SK-N-SH (cell line): ENCODE data around the gene STOML1. TPM values are rescaled to one million over a fixed set of nuclear protein-coding genes. Genes with fewer than 3 reads are reported as not detected.
A peak's percentile ranks its signal among the peaks of the same experiment; 100 is the strongest.

Experiments used
- CTCF ChIA-PET: fragments of 300-600, 350-600 bp; formaldehyde crosslinking; extraction: SDS; loops from one replicate; lab custom pipeline; 2021; lab: Yijun Ruan, JAX
- POLR2A ChIA-PET: fragments of 350-600 bp; sonication (Branson Sonifier 250); formaldehyde crosslinking; extraction: SDS; loops from one replicate; lab custom pipeline; 2020; ENCODE audit warnings: antibody characterized with exemption, inconsistent platforms; lab: Yijun Ruan, JAX
- DNase-seq: peaks from one replicate; pipeline ENCODE4 v3.0.0; 2012
- H2AFZ ChIP-seq: fragments of 200-600 bp; sonication (generic); 2 replicates; pipeline ENCODE4 v1.8.1; 2016; ENCODE audit warnings: antibody characterized with exemption, mild to moderate bottlenecking, low read depth
- H3F3A ChIP-seq: fragments of 200-600 bp; sonication (generic); replicated peaks from 2 replicates; pipeline ENCODE3; 2016; ENCODE audit warnings: antibody characterized with exemption, mild to moderate bottlenecking; ENCODE audit not compliant: insufficient read depth
- H3K27ac ChIP-seq, 2 experiments: fragments of 200-500 bp in 1 of 2; fragments of 200-600 bp in 1 of 2; sonication (Bioruptor generic) in 1 of 2; sonication (generic), shearing (Covaris generic) in 1 of 2; 2 replicates each; pipeline versions ENCODE4 v1.5.1 to v1.6.1; 2014 to 2016; ENCODE audit warnings: low read depth in 2 of 2, inconsistent platforms in 1 of 2, low read length in 1 of 2, mild to moderate bottlenecking in 1 of 2, mixed read lengths in 1 of 2
- H3K27me3 ChIP-seq: fragments of 200-600 bp; sonication (generic), shearing (Covaris generic); 2 replicates; pipeline ENCODE4 v1.6.1; 2016; ENCODE audit warnings: mixed run types; ENCODE audit not compliant: insufficient read depth
- H3K36me3 ChIP-seq, 2 experiments: fragments of 200-500 bp in 1 of 2; fragments of 200-600 bp in 1 of 2; sonication (Bioruptor generic) in 1 of 2; sonication (generic) in 1 of 2; replicated peaks in 1 of 2; 2 replicates each; pipeline versions ENCODE3 to v1.5.1; 2014 to 2016; ENCODE audit warnings: low read length in 1 of 2, mild to moderate bottlenecking in 1 of 2; ENCODE audit not compliant: insufficient read depth in 2 of 2, control insufficient read depth in 1 of 2
- H3K4me1 ChIP-seq, 2 experiments: fragments of 200-500 bp in 1 of 2; fragments of 200-600 bp in 1 of 2; sonication (Bioruptor generic) in 1 of 2; sonication (generic), shearing (Covaris generic) in 1 of 2; 2 replicates each; pipeline versions ENCODE4 v1.5.1 to v1.6.1; 2014 to 2016; ENCODE audit warnings: low read depth in 1 of 2, low read length in 1 of 2, mixed run types in 1 of 2; ENCODE audit not compliant: insufficient read depth in 2 of 2, control insufficient read depth in 1 of 2
- H3K4me2 ChIP-seq: fragments of 200-600 bp; sonication (generic), shearing (Covaris generic); 2 replicates; pipeline ENCODE4 v1.6.1; 2017; ENCODE audit warnings: mixed run types
- H3K4me3 ChIP-seq, 2 experiments: fragments of 200-500 bp in 1 of 2; fragments of 200-600 bp in 1 of 2; sonication (Bioruptor generic) in 1 of 2; sonication (generic), shearing (Covaris generic) in 1 of 2; 2 replicates each; pipeline versions ENCODE4 v1.5.1 to v1.8.1; 2014 to 2016; ENCODE audit warnings: low read depth in 2 of 2, inconsistent platforms in 1 of 2, low read length in 1 of 2, mild to moderate bottlenecking in 1 of 2, mixed read lengths in 1 of 2, moderate library complexity in 1 of 2
- H3K79me2 ChIP-seq: fragments of 200-600 bp; sonication (generic); 2 replicates; pipeline ENCODE4 v1.8.1; 2017; ENCODE audit warnings: mild to moderate bottlenecking; ENCODE audit not compliant: insufficient read depth
- H3K9ac ChIP-seq: fragments of 200-600 bp; sonication (generic); 2 replicates; pipeline ENCODE4 v1.6.1; 2017; ENCODE audit warnings: mixed run types
- H3K9me2 ChIP-seq: fragments of 200-600 bp; sonication (generic); 2 replicates; pipeline ENCODE4 v1.6.1; 2017; ENCODE audit warnings: mixed run types
- H3K9me3 ChIP-seq: fragments of 200-600 bp; sonication (generic); 2 replicates; pipeline ENCODE4 v1.6.1; 2017; ENCODE audit warnings: mixed run types, mild to moderate bottlenecking, moderate library complexity
- H4K20me1 ChIP-seq: fragments of 200-600 bp; sonication (generic); 2 replicates; pipeline ENCODE4 v1.6.1; 2017; ENCODE audit warnings: mild to moderate bottlenecking, mixed run types; ENCODE audit not compliant: insufficient read depth
- EP300 ChIP-seq, 2 experiments: IDR thresholded peaks; 2 replicates each; pipeline versions ENCODE4 v1.4.0 to v1.6.1; 2012; ENCODE audit warnings: borderline replicate concordance in 1 of 2, low read depth in 1 of 2, low read length in 1 of 2
- FOXJ3 ChIP-seq: sonication (generic); formaldehyde crosslinking; IDR thresholded peaks from 2 replicates; pipeline ENCODE4 v1.5.1; 2020; ENCODE audit warnings: mild to moderate bottlenecking, missing genetic modification reagents
- FOXM1 ChIP-seq: IDR thresholded peaks from 2 replicates; pipeline ENCODE4 v1.4.0; 2012; ENCODE audit warnings: low read depth, mild to moderate bottlenecking
- GATA2 ChIP-seq: sonication (generic); formaldehyde crosslinking; IDR thresholded peaks from 2 replicates; pipeline ENCODE4 v1.5.0; 2020; ENCODE audit warnings: mild to moderate bottlenecking, missing genetic modification reagents
- IRF3 ChIP-seq: fragments of 150-350 bp; IDR thresholded peaks from 2 replicates; pipeline ENCODE4 v1.6.1; 2016; ENCODE audit warnings: mild to moderate bottlenecking, low read depth, low read length
- MEF2A ChIP-seq: IDR thresholded peaks from 2 replicates; pipeline ENCODE4 v1.4.0; 2012; ENCODE audit warnings: low read depth, borderline replicate concordance
- MXI1 ChIP-seq: IDR thresholded peaks from 2 replicates; pipeline ENCODE4 v1.6.1; 2012; ENCODE audit warnings: mild to moderate bottlenecking, low read depth, low read length, improper control_type of control experiment
- NFIC ChIP-seq: IDR thresholded peaks from 2 replicates; pipeline ENCODE4 v1.4.0; 2012; ENCODE audit warnings: borderline replicate concordance
- NRF1 ChIP-seq: IDR thresholded peaks from 2 replicates; pipeline ENCODE4 v1.6.1; 2012; ENCODE audit warnings: low read depth, mild to moderate bottlenecking, low read length
- PBX3 ChIP-seq: IDR thresholded peaks from 2 replicates; pipeline ENCODE4; 2012
- RAD21 ChIP-seq: IDR thresholded peaks from 2 replicates; pipeline ENCODE4 v1.6.1; 2012; ENCODE audit warnings: mild to moderate bottlenecking, low read length
- RCOR1 ChIP-seq: fragments of 150-350 bp; IDR thresholded peaks from 2 replicates; pipeline ENCODE4 v1.6.1; 2017; ENCODE audit warnings: antibody characterized with exemption, low read length
- REST ChIP-seq: IDR thresholded peaks from 2 replicates; pipeline ENCODE4 v1.6.1; 2012; ENCODE audit warnings: mild to moderate bottlenecking, low read depth, low read length, moderate library complexity
- TAF1 ChIP-seq: IDR thresholded peaks from 2 replicates; pipeline ENCODE4 v1.6.1; 2012; ENCODE audit warnings: low read depth, mild to moderate bottlenecking, low read length, moderate library complexity, borderline replicate concordance
- WGBS: methylation state at CpG from one replicate; pipeline ENCODE4 v1.1.6; 2017; ENCODE audit warnings: low lambda C conversion rate; 5-methylcytosine and 5-hydroxymethylcytosine counted together
- polyA plus RNA-seq, 3 experiments: library from polyadenylated mRNA; depleted of rRNA; stranded (reverse); fragments of >200 nt; gene quantifications; 2 replicates each; pipeline ENCODE4 v1.2.3, GENCODE V29; 2012

STOML1 gene
- polyA plus RNA-seq, 1 of the 3 experiments (the other 2 are of a cell fraction): 20.4 TPM

- Histone ChIP-seq H3K9me3 (no peaks in the 10 kb centered on the region), H3K4me3 (no peak overlapping the region), H3K4me1 (peaks cover 23 to 67% of the 10 kb centered on the region in 2 experiments), H2AFZ (no peak overlapping the region), H3K27me3 (no peaks in the 10 kb centered on the region), H3K79me2 (no peaks in the 10 kb centered on the region), H3K36me3 (peaks cover 0 to 12% of the 10 kb centered on the region in 2 experiments), H3K4me2 (no peak overlapping the region), H4K20me1 (no peaks in the 10 kb centered on the region), H3K9me2 (no peaks in the 10 kb centered on the region), H3K9ac (no peak overlapping the region), H3F3A (peaks cover 17% of the 10 kb centered on the region), H3K27ac (peak overlapping the region in 1 of 2 experiments; percentile 100; a peak in 3 of 4 replicates)
- peak; percentile 89 for DNase-seq
- TF ChIP-seq REST: no peak
- no peak for TF ChIP-seq PBX3
- no peak for TF ChIP-seq MEF2A
- no peak; the same call in 1 of the 2 replicates for TF ChIP-seq MXI1
- no peak for TF ChIP-seq FOXM1
- TF ChIP-seq RAD21: no peak
- peak; percentile 64; the same call in 1 of the 2 replicates for TF ChIP-seq FOXJ3 (CRISPR knock-in tag)
- no peak for TF ChIP-seq NFIC
- TF ChIP-seq EP300 (IDR thresholded peaks at IDR 0.05; ENCODE audit: borderline replicate concordance in 1 of 2, low read depth in 1 of 2, low read length in 1 of 2): no peak; a peak in 1 of 4 replicates
- TF ChIP-seq GATA2 (CRISPR knock-in tag): peak; percentile 99
- no peak for TF ChIP-seq TAF1
- no peak for TF ChIP-seq NRF1
- peak; percentile 52; the same call in 1 of the 2 replicates for TF ChIP-seq RCOR1
- no peak for TF ChIP-seq IRF3
- CTCF ChIA-PET: interaction anchor here (0.8 to 2.6 kb wide), 11 partner anchors 8 to 363 kb away, joined by 3 to 8 read pairs (median 3); no protein-coding TSS in a partner anchor
- WGBS: 80% methylated on average over 4 of the region's 4 CpGs
- POLR2A ChIA-PET: interaction anchor here (0.6 to 1.0 kb wide), 4 partner anchors 9 to 638 kb away, joined by 3 read pairs; no protein-coding TSS in a partner anchor
Observed at GRCh38 chr15:73945130-73945508, 47.0 kb downstream of the STOML1 start.
